ENCODE data around the gene RNF181.
"Not testable (repeated sequence)": the region's sequence is repeated elsewhere in the genome, so short reads cannot be mapped to it uniquely, and the experiment has no call there.

The RNF181 gene

GRCh38 chr2:85595301-85596025, at the start of gene RNF181:
Gene RNF181, plus strand, starts transcription at chr2:85595745. Its CDS starts 19 bp downstream, at chr2:85595764.
- peak; percentile 99 for FAIRE-seq
- DNase-seq (ENCODE audit: extremely low spot score, insufficient read length, low read depth): peak; percentile 93

- DNase-seq (ENCODE audit: extremely low spot score, insufficient read length, low read depth): no peak
- FAIRE-seq: no peak
Observed at GRCh38 chr2:85545780-85546240, 49.7 kb upstream of the RNF181 start.

- FAIRE-seq (no peak), DNase-seq (ENCODE audit: extremely low spot score, insufficient read length, low read depth) (no peak)
Observed at GRCh38 chr2:85547089-85547858, 48.3 kb upstream of the RNF181 start.

GRCh38 chr2:85547859-85548607, 47.5 kb upstream of the RNF181 start:
- DNase-seq (ENCODE audit: extremely low spot score, insufficient read length, low read depth): no peak
- no peak for FAIRE-seq

GRCh38 chr2:85548608-85548900, 47.0 kb upstream of the RNF181 start:
- FAIRE-seq (no peak), DNase-seq (ENCODE audit: extremely low spot score, insufficient read length, low read depth) (no peak)

GRCh38 chr2:85549095-85549494, 46.5 kb upstream of the RNF181 start:
- no peak for FAIRE-seq

GRCh38 chr2:85549826-85550225, 45.7 kb upstream of the RNF181 start:
- FAIRE-seq (no peak), DNase-seq (ENCODE audit: extremely low spot score, insufficient read length, low read depth) (no peak)

More at GRCh38 chr2:85549095-85549494, 46.5 kb upstream of the RNF181 start:
- no peak for DNase-seq (ENCODE audit: extremely low spot score, insufficient read length, low read depth)

- FAIRE-seq (no peak), DNase-seq (ENCODE audit: extremely low spot score, insufficient read length, low read depth) (no peak)
Observed at GRCh38 chr2:85550486-85550885, 45.1 kb upstream of the RNF181 start.

- DNase-seq (ENCODE audit: extremely low spot score, insufficient read length, low read depth) (peak; percentile 54), FAIRE-seq (peak; percentile 86)
Observed at GRCh38 chr2:85551698-85552678, 43.6 kb upstream of the RNF181 start.

- no peak for FAIRE-seq
- no peak for DNase-seq (ENCODE audit: extremely low spot score, insufficient read length, low read depth)
Observed at GRCh38 chr2:85553184-85553583, 42.4 kb upstream of the RNF181 start.

GRCh38 chr2:85554980-85555612, 40.4 kb upstream of the RNF181 start:
- DNase-seq (ENCODE audit: extremely low spot score, insufficient read length, low read depth) (no peak), FAIRE-seq (no peak)

GRCh38 chr2:85557130-85557529, 38.4 kb upstream of the RNF181 start:
- FAIRE-seq: no peak

GRCh38 chr2:85558160-85558559, 37.4 kb upstream of the RNF181 start:
- FAIRE-seq: no peak
- no peak for DNase-seq (ENCODE audit: extremely low spot score, insufficient read length, low read depth)

More at GRCh38 chr2:85557130-85557529, 38.4 kb upstream of the RNF181 start:
- DNase-seq (ENCODE audit: extremely low spot score, insufficient read length, low read depth): no peak

- FAIRE-seq; DNase-seq (ENCODE audit: extremely low spot score, insufficient read length, low read depth): not testable (repeated sequence)
Observed at GRCh38 chr2:85560403-85560726, 35.2 kb upstream of the RNF181 start.

GRCh38 chr2:85560812-85561279, 34.7 kb upstream of the RNF181 start:
- DNase-seq (ENCODE audit: extremely low spot score, insufficient read length, low read depth) (no peak), FAIRE-seq (no peak)

- FAIRE-seq (peak; percentile 89), DNase-seq (ENCODE audit: extremely low spot score, insufficient read length, low read depth) (peak; percentile 91)
Observed at GRCh38 chr2:85561280-85562212, 34.0 kb upstream of the RNF181 start, which contains the start of gene GGCX. Gene GGCX, minus strand, starts transcription at chr2:85561493. Its CDS starts 65 bp downstream, at chr2:85561428.

- FAIRE-seq (no peak), DNase-seq (ENCODE audit: extremely low spot score, insufficient read length, low read depth) (no peak)
Observed at GRCh38 chr2:85564144-85564563, 31.4 kb upstream of the RNF181 start.

GRCh38 chr2:85566265-85566664, 29.3 kb upstream of the RNF181 start:
- DNase-seq (ENCODE audit: extremely low spot score, insufficient read length, low read depth) (no peak), FAIRE-seq (no peak)

Data from GM18507 (cell line).